Esophagus squamous epithelium (tissue), 4 donors: ENCODE measurements around the gene DIAPH3.

Experiments
- CTCF ChIP-seq, 6 experiments: fragments of 450-650 bp in 4 of 6; fragments of 200-600 bp in 2 of 6; sonication (generic) in 2 of 6; IDR thresholded peaks; one replicate each; pipeline ENCODE4 v1.5.1; 2016 to 2019; ENCODE audit warnings: antibody characterized with exemption in 6 of 6, mild to moderate bottlenecking in 4 of 6, moderate library complexity in 4 of 6
- POLR2A ChIP-seq, 4 donors: fragments of 450-650 bp; IDR thresholded peaks; one replicate each; pipeline ENCODE4 v1.6.1; 2017; ENCODE audit warnings: antibody characterized with exemption in 4 of 4, mild to moderate bottlenecking in 4 of 4, moderate library complexity in 3 of 4

GRCh38 chr13:59734393-59734792 lies 429.3 kb downstream of the DIAPH3 start:
- TF ChIP-seq CTCF (IDR thresholded peaks at IDR 0.05) (no peak), POLR2A (IDR thresholded peaks at IDR 0.05) (no peak)
